Measurements from ENCODE around the gene RNF8.
A peak's percentile ranks its signal among the peaks of the same experiment; 100 is the strongest.

The RNF8 gene

GRCh38 chr6:37382994-37383765 lies 29.4 kb downstream of the RNF8 start:
- no peak for DNase-seq
- H3K9me3 ChIP-seq (ENCODE audit: insufficient read depth, low read length, severe bottlenecking) = no peaks in the 10 kb centered on the region
- no peak overlapping the region for H3K9ac ChIP-seq (ENCODE audit: low read depth, low read length)
- H3K4me3 ChIP-seq (ENCODE audit: low read depth in 1 of 2, low read length in 2 of 2) = no peak overlapping the region
- ATAC-seq (ENCODE audit: insufficient read depth, low read depth) = no peak
- no peak overlapping the region for H2AFZ ChIP-seq (ENCODE audit: low read depth, low read length)
- H3K4me1 ChIP-seq (ENCODE audit: insufficient read depth, low read length) = no peaks in the 10 kb centered on the region
- no peak for TF ChIP-seq EZH2 (IDR thresholded peaks at IDR 0.05; ENCODE audit: borderline replicate concordance, low read depth, low read length, severe bottlenecking)
- peak; percentile 12 for TF ChIP-seq CTCF (IDR thresholded peaks at IDR 0.05; ENCODE audit: borderline replicate concordance, extremely low read depth, low read length, poor library complexity, severe bottlenecking)
- no peaks in the 10 kb centered on the region for H4K20me1 ChIP-seq (ENCODE audit: insufficient read depth, low read length)
- H3K36me3 ChIP-seq (ENCODE audit: insufficient read depth, low read length) = peaks cover 66% of the 10 kb centered on the region
- no peak overlapping the region for H3K27ac ChIP-seq (ENCODE audit: low read length)
- no peak overlapping the region for H3K4me2 ChIP-seq (ENCODE audit: insufficient read depth, low read length)
- no peaks in the 10 kb centered on the region for H3K79me2 ChIP-seq (ENCODE audit: insufficient read depth, low read length)
- H3K27me3 ChIP-seq (ENCODE audit: insufficient read depth, low read length, poor library complexity) = no peaks in the 10 kb centered on the region

GRCh38 chr6:37388578-37388977 lies 34.8 kb downstream of the RNF8 start:
- no peak for TF ChIP-seq CTCF (IDR thresholded peaks at IDR 0.05; ENCODE audit: borderline replicate concordance, extremely low read depth, low read length, poor library complexity, severe bottlenecking)
- no peak for TF ChIP-seq EZH2 (IDR thresholded peaks at IDR 0.05; ENCODE audit: borderline replicate concordance, low read depth, low read length, severe bottlenecking)

GRCh38 chr6:37389857-37390256 lies 36.1 kb downstream of the RNF8 start:
- no peak overlapping the region for H2AFZ ChIP-seq (ENCODE audit: low read depth, low read length)
- no peak overlapping the region for H3K4me3 ChIP-seq (ENCODE audit: low read depth in 1 of 2, low read length in 2 of 2)
- no peaks in the 10 kb centered on the region for H3K27me3 ChIP-seq (ENCODE audit: insufficient read depth, low read length, poor library complexity)
- H3K36me3 ChIP-seq (ENCODE audit: insufficient read depth, low read length) = peaks cover 74% of the 10 kb centered on the region
- ATAC-seq (ENCODE audit: insufficient read depth, low read depth) (no peak), DNase-seq (no peak)
- no peak overlapping the region for H3K4me2 ChIP-seq (ENCODE audit: insufficient read depth, low read length)
- no peaks in the 10 kb centered on the region for H3K4me1 ChIP-seq (ENCODE audit: insufficient read depth, low read length)
- no peaks in the 10 kb centered on the region for H4K20me1 ChIP-seq (ENCODE audit: insufficient read depth, low read length)
- H3K27ac ChIP-seq (ENCODE audit: low read length) = no peak overlapping the region
- TF ChIP-seq CTCF (IDR thresholded peaks at IDR 0.05; ENCODE audit: borderline replicate concordance, extremely low read depth, low read length, poor library complexity, severe bottlenecking) = no peak
- TF ChIP-seq EZH2 (IDR thresholded peaks at IDR 0.05; ENCODE audit: borderline replicate concordance, low read depth, low read length, severe bottlenecking) = no peak
- H3K9me3 ChIP-seq (ENCODE audit: insufficient read depth, low read length, severe bottlenecking) = no peaks in the 10 kb centered on the region
- H3K9ac ChIP-seq (ENCODE audit: low read depth, low read length) = no peak overlapping the region
- H3K79me2 ChIP-seq (ENCODE audit: insufficient read depth, low read length) = no peaks in the 10 kb centered on the region

More at GRCh38 chr6:37388578-37388977, 34.8 kb downstream of the RNF8 start:
- H3K36me3 ChIP-seq (ENCODE audit: insufficient read depth, low read length) = peaks cover 70% of the 10 kb centered on the region
- DNase-seq = no peak
- H2AFZ ChIP-seq (ENCODE audit: low read depth, low read length) = no peak overlapping the region
- ATAC-seq (ENCODE audit: insufficient read depth, low read depth) = no peak
- H3K27me3 ChIP-seq (ENCODE audit: insufficient read depth, low read length, poor library complexity) = no peaks in the 10 kb centered on the region
- H4K20me1 ChIP-seq (ENCODE audit: insufficient read depth, low read length) = no peaks in the 10 kb centered on the region
- H3K9ac ChIP-seq (ENCODE audit: low read depth, low read length) = no peak overlapping the region
- H3K79me2 ChIP-seq (ENCODE audit: insufficient read depth, low read length) = no peaks in the 10 kb centered on the region
- no peaks in the 10 kb centered on the region for H3K9me3 ChIP-seq (ENCODE audit: insufficient read depth, low read length, severe bottlenecking)
- no peaks in the 10 kb centered on the region for H3K4me1 ChIP-seq (ENCODE audit: insufficient read depth, low read length)
- H3K4me2 ChIP-seq (ENCODE audit: insufficient read depth, low read length) = no peak overlapping the region
- H3K27ac ChIP-seq (ENCODE audit: low read length) = no peak overlapping the region
- no peak overlapping the region for H3K4me3 ChIP-seq (ENCODE audit: low read depth in 1 of 2, low read length in 2 of 2)
